ENCODE measurements around the gene GCC2. TPM values are rescaled to one million over a fixed set of nuclear protein-coding genes. Genes with fewer than 3 reads are reported as not detected.
"Not testable (repeated sequence)": the region's sequence is repeated elsewhere in the genome, so short reads cannot be mapped to it uniquely, and the experiment has no call there.

Gene GCC2
- total RNA-seq, 1 donor from 2014 or later: 15.3 TPM

- no peak for DNase-seq (ENCODE audit: low read depth in 2 of 2)
Observed at GRCh38 chr2:108436976-108437375, 12.0 kb upstream of the GCC2 start.

- no peak for DNase-seq (ENCODE audit: low read depth in 2 of 2)
Observed at GRCh38 chr2:108441712-108442111, 7.3 kb upstream of the GCC2 start.

- peak; percentile 23 to 38 for DNase-seq (ENCODE audit: low read depth in 2 of 2)
Observed at GRCh38 chr2:108444941-108445840, 3.8 kb upstream of the GCC2 start.

DNA sequence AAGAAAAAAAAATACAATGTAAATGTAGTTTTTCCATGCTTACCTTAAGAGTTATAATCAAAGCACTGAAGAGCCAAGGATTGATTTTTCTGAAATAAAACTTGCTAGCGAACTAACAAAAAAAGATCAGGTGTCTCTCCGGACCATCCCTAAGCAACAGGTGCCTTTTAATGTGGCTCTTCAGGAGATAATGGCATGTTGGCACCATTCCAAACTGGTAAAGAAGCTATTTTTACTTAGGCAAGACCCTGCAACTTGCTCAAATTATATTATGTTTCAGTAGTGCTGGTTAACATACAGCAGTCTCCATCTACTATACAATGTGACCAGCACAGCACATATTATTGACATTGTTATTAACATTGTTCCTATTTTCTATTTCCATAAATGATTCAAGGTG, 2.3 kb upstream of the GCC2 start:
- no peak for DNase-seq (ENCODE audit: low read depth in 2 of 2)

GRCh38 chr2:108447947-108448677, 894 bp upstream of the GCC2 start:
- peak in 1 of 2 donors; percentile 28 for DNase-seq (ENCODE audit: low read depth in 2 of 2)

GRCh38 chr2:108449410-108450130, 564 bp downstream of the GCC2 start:
- peak; percentile 28 to 45 for DNase-seq (ENCODE audit: low read depth in 2 of 2)

- DNase-seq (ENCODE audit: low read depth in 2 of 2): no peak
Observed at GRCh38 chr2:108450863-108451262, 1.9 kb downstream of the GCC2 start.

- DNase-seq (ENCODE audit: low read depth in 2 of 2): no peak
Observed at GRCh38 chr2:108451976-108452375, 3.0 kb downstream of the GCC2 start.

GRCh38 chr2:108453530-108453929, 4.5 kb downstream of the GCC2 start:
- DNase-seq (ENCODE audit: low read depth in 2 of 2): not testable (repeated sequence)

DNA sequence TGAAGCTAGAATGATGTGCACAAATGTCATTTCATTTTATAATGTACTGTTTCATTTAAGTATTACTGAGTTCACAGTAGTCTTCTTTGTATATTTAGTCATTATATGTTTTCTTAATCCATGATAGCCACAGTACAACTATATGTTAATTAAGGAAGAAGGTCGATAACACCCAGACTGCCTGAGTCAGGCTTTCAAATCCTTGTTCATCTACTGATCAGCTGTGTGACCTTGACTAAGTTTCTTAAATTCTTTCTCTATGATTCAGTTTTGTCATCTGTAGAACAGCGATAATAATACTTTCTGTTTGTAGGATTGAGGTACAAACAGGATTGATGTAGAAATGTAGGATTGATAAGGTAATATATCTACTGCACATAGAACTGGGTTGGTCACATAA, 5.4 kb downstream of the GCC2 start:
- no peak for DNase-seq (ENCODE audit: low read depth in 2 of 2)

DNA sequence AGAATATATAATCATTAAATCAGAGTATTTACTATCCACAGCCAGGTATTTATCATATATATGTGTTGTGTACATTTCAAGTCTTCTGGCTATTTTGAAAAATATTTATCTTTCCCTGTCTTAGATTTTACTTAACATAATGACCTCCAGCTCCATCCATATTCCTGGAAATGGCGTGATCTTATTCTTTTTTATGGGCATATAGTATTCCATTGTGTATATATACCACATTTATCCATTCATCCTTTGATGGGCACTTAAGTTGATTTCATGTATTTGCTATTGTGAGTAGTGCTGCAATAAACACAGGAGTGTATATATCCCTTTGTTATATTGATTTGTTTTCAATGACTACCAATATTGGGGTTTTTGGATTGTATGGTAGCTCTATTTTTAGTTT, 6.6 kb downstream of the GCC2 start:
- no peak for DNase-seq (ENCODE audit: low read depth in 2 of 2)

GRCh38 chr2:108458082-108458481, 9.1 kb downstream of the GCC2 start:
- DNase-seq (ENCODE audit: low read depth in 2 of 2): no peak

GRCh38 chr2:108459441-108459840, 10.4 kb downstream of the GCC2 start:
- DNase-seq (ENCODE audit: low read depth in 2 of 2): no peak

- DNase-seq (ENCODE audit: low read depth in 2 of 2): no peak
Observed at GRCh38 chr2:108460345-108461037, 11.5 kb downstream of the GCC2 start.

DNA sequence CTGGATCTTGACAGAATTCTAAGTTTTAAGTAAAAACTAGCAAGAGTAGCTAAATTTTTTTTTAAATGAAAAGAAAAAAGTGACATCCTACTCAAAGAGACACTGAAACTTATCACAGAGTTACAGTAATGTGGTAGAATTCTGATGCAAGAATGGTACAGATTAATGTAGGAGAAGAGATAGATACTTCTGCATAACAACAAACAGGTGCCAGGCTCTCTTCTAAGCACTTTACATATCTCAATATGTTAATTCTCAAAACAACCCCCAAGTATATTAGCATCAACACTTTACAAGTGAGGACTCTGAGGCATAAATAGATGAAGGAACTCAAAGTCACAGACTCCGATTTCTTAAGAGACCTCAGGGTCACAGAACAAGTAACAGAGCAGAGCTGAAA, 28.1 kb downstream of the GCC2 start:
- no peak for DNase-seq (ENCODE audit: low read depth in 2 of 2)

GRCh38 chr2:108485253-108485652, 36.2 kb downstream of the GCC2 start:
- no peak for DNase-seq (ENCODE audit: low read depth in 2 of 2)

DNA sequence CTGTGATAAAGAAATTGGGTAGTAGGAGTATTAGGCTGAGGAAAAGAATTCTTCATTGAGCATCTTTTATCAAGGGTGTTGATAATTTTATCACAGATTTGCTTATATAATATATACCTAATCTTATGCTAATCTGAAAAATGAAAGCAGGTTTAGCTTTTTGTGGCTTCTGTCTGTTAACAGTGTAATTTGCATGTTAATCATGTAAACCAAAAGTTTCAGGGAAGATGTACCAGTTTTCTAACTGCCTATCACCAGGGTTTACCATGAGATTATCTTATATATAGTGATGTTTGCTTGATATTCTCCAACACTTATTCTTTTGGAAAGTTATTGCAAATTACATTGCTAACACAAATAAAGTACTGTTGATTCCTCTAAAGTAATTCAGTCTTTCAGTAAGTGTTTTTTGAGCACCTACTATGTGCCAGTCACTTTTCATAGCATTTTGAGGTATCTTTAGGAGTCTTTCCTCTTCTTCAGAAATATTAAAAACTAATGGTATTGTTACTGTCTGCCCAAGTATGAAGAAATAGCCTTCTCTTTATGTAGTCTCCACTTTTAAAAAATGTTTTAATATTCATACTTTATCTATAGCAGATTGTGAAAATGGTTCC, 41.6 kb downstream of the GCC2 start:
- no peak for DNase-seq (ENCODE audit: low read depth in 2 of 2)

DNA sequence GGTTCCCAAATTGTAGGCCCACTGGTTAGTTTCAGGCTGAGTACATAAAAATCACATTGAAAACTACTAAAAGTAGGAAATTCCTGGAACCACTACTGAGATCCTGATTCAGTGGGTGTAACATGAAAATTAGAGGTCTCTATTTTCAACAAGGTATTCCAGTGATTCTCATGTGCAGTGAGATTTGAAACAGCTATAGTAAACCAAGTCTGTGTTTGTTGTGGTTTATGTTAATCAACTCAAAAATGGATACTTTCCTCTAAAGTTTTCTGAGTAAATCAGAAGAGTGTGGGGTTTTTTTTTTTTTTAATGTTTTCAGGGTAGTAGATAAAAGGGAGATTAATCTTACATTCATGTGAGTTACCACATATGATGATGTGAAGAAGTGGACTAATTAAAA, 42.8 kb downstream of the GCC2 start:
- no peak for DNase-seq (ENCODE audit: low read depth in 2 of 2)

GRCh38 chr2:108492364-108492763, 43.4 kb downstream of the GCC2 start:
- DNase-seq (ENCODE audit: low read depth in 2 of 2): peak in 1 of 2 donors; percentile 70

DNA sequence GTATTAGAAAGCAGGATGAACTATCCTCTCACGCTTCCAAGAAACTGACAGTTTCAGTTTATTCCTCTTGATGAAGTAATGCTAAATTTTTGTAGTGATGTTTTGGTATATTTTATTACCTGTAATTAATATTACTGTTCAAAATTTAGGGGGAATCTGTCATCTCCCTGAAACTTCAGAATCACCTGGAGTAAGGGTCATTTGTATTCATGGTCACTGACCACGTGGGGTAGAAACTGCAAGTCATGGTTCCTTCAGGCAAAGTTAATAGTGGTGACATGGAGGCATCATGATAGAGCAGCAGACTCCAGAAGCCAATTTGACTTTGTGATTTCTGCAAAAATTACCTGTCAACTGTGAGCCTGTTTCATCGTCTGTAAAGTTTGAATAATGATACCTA, 47.2 kb downstream of the GCC2 start:
- DNase-seq (ENCODE audit: low read depth in 2 of 2): not testable (repeated sequence)

DNA sequence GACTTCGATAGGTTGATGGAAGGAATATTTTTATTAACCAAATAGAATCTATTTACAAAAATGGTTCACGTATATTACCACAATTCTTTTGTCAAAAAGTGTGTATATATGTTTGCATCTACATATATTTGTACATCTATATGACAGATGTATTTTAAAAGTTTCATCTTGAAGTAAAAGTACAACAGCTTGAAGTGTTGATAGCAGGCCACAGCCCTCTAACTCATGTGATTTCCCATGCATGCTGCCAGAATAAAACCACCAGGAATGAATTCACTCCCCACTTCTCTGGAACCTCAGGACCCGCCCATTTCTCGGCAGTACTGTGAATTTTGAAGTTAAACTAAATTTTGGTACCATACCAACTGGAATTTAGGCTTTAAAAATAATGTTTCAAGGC, 58.6 kb downstream of the GCC2 start:
- DNase-seq (ENCODE audit: low read depth in 2 of 2): not testable (repeated sequence)

Measured in lung microvascular endothelial cell (primary cell).